Thoracic aorta (tissue), 2 donors: Measurements from ENCODE around the gene KIAA0753. TPM values are rescaled to one million over a fixed set of nuclear protein-coding genes. Genes with fewer than 3 reads are reported as not detected.

ENCODE experiments used
- ATAC-seq: fragments of 150-250 bp; one replicate; pipeline ENCODE4 v1.8.0; 2017; ENCODE audit warnings: low read depth; ENCODE audit not compliant: insufficient number of reproducible peaks, low FRiP score
- DNase-seq: peaks from one replicate; pipeline ENCODE4 v3.0.0-alpha.2; 2020; ENCODE audit warnings: low spot score
- H3K27ac ChIP-seq, 2 donors: fragments of 200-600 bp; sonication (generic); 1 replicate in 1 of 2; 2 replicates in 1 of 2; pipeline ENCODE4 v1.5.1; 2016; ENCODE audit warnings: mild to moderate bottlenecking in 2 of 2, moderate library complexity in 2 of 2
- H3K27me3 ChIP-seq: fragments of 200-600 bp; sonication (generic); replicated peaks from 2 replicates; pipeline ENCODE4 v1.6.0; 2016; ENCODE audit warnings: mild to moderate bottlenecking; ENCODE audit not compliant: insufficient read depth
- H3K36me3 ChIP-seq: fragments of 200-600 bp; sonication (generic); one replicate; pipeline ENCODE4 v1.5.1; 2016
- H3K4me1 ChIP-seq, 2 donors: fragments of 200-600 bp; sonication (generic); 1 replicate in 1 of 2; 2 replicates in 1 of 2; pipeline versions ENCODE4 v1.5.1 to v1.6.0; 2016; ENCODE audit warnings: low read depth in 2 of 2, mild to moderate bottlenecking in 1 of 2; ENCODE audit not compliant: control insufficient read depth in 1 of 2
- H3K4me3 ChIP-seq: fragments of 200-600 bp; sonication (generic); 2 replicates; pipeline ENCODE4 v1.5.1; 2016; ENCODE audit warnings: mild to moderate bottlenecking
- H3K9me3 ChIP-seq: fragments of 200-600 bp; sonication (generic); 2 replicates; pipeline ENCODE4 v1.5.1; 2016
- total RNA-seq, 2 donors: library from RNA; depleted of rRNA; stranded (reverse); fragments of >200 nt; gene quantifications; one replicate each; pipeline versions ENCODE4 v1.1.0 to v1.2.3, GENCODE V29; 2016
- TF ChIP-seq, protein P1 (sequence below): fragments of 200-600 bp; sonication (generic); IDR thresholded peaks from one replicate; pipeline ENCODE4 v1.5.1; 2019; ENCODE audit warnings: antibody characterized with exemption

The KIAA0753 gene
- total RNA-seq, 2 donors from 2014 or later: 15.9 to 27.5 TPM

GRCh38 chr17:6551869-6552531, 88.5 kb downstream of the KIAA0753 start:
- ATAC-seq: no peak
- no peak overlapping the region for H3K27ac ChIP-seq

DNA sequence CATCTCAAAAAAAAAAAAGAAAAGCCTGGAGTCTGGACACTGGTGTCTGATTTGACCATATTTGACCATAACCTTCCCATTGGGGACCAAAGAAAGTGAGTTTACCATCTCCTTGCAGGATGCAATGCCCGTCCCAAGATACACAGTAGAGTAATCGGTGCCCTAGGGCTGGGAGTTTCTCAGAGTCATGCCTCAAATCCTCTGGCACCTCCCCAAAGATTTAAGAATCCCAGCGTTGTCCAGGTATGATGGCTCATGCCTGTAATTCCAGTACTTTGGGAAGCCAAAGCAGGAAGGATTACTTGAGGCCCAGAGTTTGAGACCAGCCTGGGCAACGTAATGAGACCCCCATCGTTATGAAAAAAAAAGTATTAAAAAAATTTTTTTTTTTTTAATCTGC, 89.2 kb downstream of the KIAA0753 start:
- TF ChIP-seq, protein P1, sequence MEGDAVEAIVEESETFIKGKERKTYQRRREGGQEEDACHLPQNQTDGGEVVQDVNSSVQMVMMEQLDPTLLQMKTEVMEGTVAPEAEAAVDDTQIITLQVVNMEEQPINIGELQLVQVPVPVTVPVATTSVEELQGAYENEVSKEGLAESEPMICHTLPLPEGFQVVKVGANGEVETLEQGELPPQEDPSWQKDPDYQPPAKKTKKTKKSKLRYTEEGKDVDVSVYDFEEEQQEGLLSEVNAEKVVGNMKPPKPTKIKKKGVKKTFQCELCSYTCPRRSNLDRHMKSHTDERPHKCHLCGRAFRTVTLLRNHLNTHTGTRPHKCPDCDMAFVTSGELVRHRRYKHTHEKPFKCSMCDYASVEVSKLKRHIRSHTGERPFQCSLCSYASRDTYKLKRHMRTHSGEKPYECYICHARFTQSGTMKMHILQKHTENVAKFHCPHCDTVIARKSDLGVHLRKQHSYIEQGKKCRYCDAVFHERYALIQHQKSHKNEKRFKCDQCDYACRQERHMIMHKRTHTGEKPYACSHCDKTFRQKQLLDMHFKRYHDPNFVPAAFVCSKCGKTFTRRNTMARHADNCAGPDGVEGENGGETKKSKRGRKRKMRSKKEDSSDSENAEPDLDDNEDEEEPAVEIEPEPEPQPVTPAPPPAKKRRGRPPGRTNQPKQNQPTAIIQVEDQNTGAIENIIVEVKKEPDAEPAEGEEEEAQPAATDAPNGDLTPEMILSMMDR: no peak
- ATAC-seq (no peak), DNase-seq (no peak)
- H3K4me1 ChIP-seq: peaks cover 6 to 14% of the 10 kb centered on the region in 2 donors
- H3K27ac ChIP-seq: no peak overlapping the region
- no peaks in the 10 kb centered on the region for H3K36me3 ChIP-seq
- no peak overlapping the region for H3K4me3 ChIP-seq
- H3K27me3 ChIP-seq: no peaks in the 10 kb centered on the region
- H3K9me3 ChIP-seq: no peaks in the 10 kb centered on the region

More at GRCh38 chr17:6551869-6552531, 88.5 kb downstream of the KIAA0753 start:
- Histone ChIP-seq H3K27me3 (no peaks in the 10 kb centered on the region), H3K4me1 (peaks cover 6 to 14% of the 10 kb centered on the region in 2 donors), H3K9me3 (no peaks in the 10 kb centered on the region), H3K36me3 (no peaks in the 10 kb centered on the region), H3K4me3 (no peak overlapping the region)
- no peak for DNase-seq
- TF ChIP-seq, protein P1: no peak

- no peak overlapping the region for H3K27ac ChIP-seq
- H3K4me1 ChIP-seq: no peaks in the 10 kb centered on the region
- no peaks in the 10 kb centered on the region for H3K9me3 ChIP-seq
Measured at GRCh38 chr17:6549384-6550036, 91.0 kb downstream of the KIAA0753 start.

DNA sequence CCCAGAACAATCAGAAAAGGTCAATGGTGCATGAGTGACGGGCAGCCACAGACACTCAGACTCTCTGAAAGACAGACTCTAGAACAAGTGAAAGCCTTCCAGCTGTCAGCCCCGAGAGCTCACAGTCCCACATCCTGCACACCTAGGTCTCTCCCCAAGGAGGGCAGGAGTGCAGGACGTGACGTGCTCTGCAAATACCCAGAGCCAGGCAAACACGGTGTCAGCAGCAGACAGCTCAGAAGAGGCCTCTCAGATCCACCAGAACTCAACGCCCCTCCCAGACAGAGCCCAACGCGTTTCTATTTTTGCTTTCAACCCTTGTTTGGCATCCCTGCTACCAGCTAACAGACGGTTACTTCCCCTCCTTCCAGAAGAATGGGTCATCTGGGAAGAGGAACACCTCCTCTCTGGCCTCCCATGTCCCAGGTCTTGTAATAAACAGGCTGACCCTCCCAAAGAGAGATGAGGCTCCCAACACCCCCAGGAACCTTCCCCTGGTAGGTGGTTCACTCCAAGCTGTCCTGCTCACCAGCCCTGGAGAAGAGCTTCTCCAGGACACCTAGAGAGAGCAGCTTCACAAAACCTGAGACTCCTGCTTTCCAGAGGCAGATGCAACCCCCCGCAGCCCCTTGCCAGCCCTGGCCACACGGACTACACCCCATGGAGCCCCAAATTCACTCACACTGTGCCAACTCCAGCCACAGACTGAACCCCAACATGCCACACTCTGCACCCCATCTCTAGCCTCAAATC, 91.8 kb downstream of the KIAA0753 start:
- Histone ChIP-seq H3K9me3 (no peaks in the 10 kb centered on the region), H3K27ac (no peak overlapping the region), H3K36me3 (no peaks in the 10 kb centered on the region), H3K4me3 (no peak overlapping the region), H3K27me3 (no peaks in the 10 kb centered on the region), H3K4me1 (no peaks in the 10 kb centered on the region)
- no peak for ATAC-seq
- TF ChIP-seq, protein P1: no peak
- no peak for DNase-seq

More at GRCh38 chr17:6549384-6550036, 91.0 kb downstream of the KIAA0753 start:
- TF ChIP-seq, protein P1: no peak
- DNase-seq: no peak
- H3K36me3 ChIP-seq: no peaks in the 10 kb centered on the region
- no peak overlapping the region for H3K4me3 ChIP-seq
- H3K27me3 ChIP-seq: no peaks in the 10 kb centered on the region
- no peak for ATAC-seq

DNA sequence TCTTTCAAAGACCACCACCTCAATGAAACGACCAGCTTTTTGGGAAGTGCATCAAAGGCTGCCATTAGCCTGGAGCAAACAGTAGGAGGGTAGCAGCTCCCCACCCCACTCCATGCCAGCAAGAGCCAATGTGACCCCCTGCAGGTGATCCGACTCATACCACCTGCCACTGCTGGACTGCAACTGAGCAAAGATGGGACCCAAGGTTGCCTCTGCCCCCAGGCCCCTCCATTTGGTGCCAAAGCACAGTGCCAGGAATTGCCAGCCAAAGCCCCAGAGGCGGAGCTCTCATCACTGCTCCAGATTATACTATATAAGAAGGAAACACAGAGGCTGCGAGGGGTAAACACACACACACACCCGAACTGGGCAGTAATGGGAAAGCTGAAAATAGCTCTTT, 92.5 kb downstream of the KIAA0753 start:
- Histone ChIP-seq H3K4me1 (no peaks in the 10 kb centered on the region), H3K27ac (no peak overlapping the region), H3K27me3 (no peaks in the 10 kb centered on the region), H3K36me3 (no peaks in the 10 kb centered on the region), H3K9me3 (no peaks in the 10 kb centered on the region), H3K4me3 (no peak overlapping the region)
- DNase-seq: no peak
- TF ChIP-seq, protein P1: no peak
- no peak for ATAC-seq
